OCI-LY7 (cell line): ENCODE data around the gene NKG7.

ENCODE experiments used
- EZH2phosphoT487 ChIP-seq: fragments of 200-600 bp; sonication (generic); IDR thresholded peaks from 2 replicates; pipeline ENCODE4 v1.6.1; 2018; ENCODE audit warnings: low read depth, borderline replicate concordance, mild to moderate bottlenecking, mixed run types, antibody characterized with exemption, low read length, moderate library complexity, mixed read lengths
- TF ChIP-seq, protein P1 (sequence below): fragments of 200-600 bp; sonication (generic); conservative IDR thresholded peaks from 2 replicates; pipeline ENCODE4 v1.5.1; 2014; ENCODE audit warnings: mild to moderate bottlenecking, antibody characterized with exemption, low read length, moderate library complexity, mixed read lengths

DNA sequence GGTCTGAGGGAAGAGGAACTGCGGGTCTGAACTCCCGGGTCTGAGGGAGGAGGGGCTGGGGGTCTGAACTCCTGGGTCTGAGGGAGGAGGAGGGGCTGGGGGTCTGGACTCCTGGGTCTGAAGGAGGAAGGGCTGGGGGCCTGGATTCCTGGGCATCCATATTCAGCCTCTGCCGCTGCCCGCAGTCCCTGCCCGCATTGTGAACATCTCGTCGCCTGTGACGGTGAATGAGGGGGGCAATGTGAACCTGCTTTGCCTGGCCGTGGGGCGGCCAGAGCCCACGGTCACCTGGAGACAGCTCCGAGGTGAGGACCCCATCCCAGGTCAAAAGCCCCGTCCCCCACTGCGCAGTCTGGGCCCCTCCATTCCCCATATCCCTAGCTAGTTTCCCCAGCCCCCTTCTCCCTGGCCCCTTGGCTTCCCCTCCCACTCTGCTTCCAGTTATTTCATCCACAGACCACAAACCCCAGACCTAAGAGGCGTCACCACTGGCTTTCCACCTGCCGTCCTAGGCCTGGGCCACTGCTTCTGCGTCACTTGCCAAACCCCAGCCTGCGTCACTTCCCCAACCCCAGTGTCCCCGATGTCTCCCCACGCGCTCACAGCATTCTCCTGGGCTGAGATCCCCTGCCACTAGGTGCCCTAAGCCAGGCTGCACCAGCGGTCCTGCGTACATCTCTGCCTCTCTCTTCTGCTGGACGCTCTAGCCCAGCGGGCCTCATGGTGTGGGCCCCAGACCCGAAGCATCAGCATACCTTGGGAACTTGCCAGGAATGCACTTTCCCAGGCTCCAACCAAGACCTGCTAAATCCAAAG lies 47.1 kb downstream of the NKG7 start:
- TF ChIP-seq, protein P1, sequence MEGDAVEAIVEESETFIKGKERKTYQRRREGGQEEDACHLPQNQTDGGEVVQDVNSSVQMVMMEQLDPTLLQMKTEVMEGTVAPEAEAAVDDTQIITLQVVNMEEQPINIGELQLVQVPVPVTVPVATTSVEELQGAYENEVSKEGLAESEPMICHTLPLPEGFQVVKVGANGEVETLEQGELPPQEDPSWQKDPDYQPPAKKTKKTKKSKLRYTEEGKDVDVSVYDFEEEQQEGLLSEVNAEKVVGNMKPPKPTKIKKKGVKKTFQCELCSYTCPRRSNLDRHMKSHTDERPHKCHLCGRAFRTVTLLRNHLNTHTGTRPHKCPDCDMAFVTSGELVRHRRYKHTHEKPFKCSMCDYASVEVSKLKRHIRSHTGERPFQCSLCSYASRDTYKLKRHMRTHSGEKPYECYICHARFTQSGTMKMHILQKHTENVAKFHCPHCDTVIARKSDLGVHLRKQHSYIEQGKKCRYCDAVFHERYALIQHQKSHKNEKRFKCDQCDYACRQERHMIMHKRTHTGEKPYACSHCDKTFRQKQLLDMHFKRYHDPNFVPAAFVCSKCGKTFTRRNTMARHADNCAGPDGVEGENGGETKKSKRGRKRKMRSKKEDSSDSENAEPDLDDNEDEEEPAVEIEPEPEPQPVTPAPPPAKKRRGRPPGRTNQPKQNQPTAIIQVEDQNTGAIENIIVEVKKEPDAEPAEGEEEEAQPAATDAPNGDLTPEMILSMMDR: no peak
- TF ChIP-seq EZH2phosphoT487: no peak
